HG03342 (cell line): Measurements from ENCODE around the gene CTTNBP2.

Experiments
- ATAC-seq: cut with Tn5 transposase; IDR thresholded peaks from one replicate; pipeline ENCODE4 v1.9.1; 2021; ENCODE audit warnings: mild to moderate bottlenecking, moderate library complexity; ENCODE audit not compliant: unreplicated experiment

CTTNBP2 gene

GRCh38 chr7:117872561-117873309 is 506 bp downstream of the CTTNBP2 start:
- no peak for ATAC-seq

- ATAC-seq: no peak
Measured at GRCh38 chr7:117871778-117872538, 1.3 kb downstream of the CTTNBP2 start.

GRCh38 chr7:117871401-117871777 is 1.9 kb downstream of the CTTNBP2 start:
- no peak for ATAC-seq

GRCh38 chr7:117870448-117871130 is 2.7 kb downstream of the CTTNBP2 start:
- ATAC-seq: no peak

- no peak for ATAC-seq
Measured at GRCh38 chr7:117869374-117869773, 3.9 kb downstream of the CTTNBP2 start.

- no peak for ATAC-seq
Measured at GRCh38 chr7:117863618-117864017, 9.6 kb downstream of the CTTNBP2 start.

GRCh38 chr7:117862378-117862777 is 10.9 kb downstream of the CTTNBP2 start:
- no peak for ATAC-seq

- ATAC-seq: no peak
Measured at GRCh38 chr7:117859246-117859812, 13.9 kb downstream of the CTTNBP2 start.

- ATAC-seq: no peak
Measured at GRCh38 chr7:117858712-117859111, 14.5 kb downstream of the CTTNBP2 start.

GRCh38 chr7:117857718-117858117 is 15.5 kb downstream of the CTTNBP2 start:
- ATAC-seq: no peak

- ATAC-seq: no peak
Measured at GRCh38 chr7:117856196-117856595, 17.0 kb downstream of the CTTNBP2 start.

- ATAC-seq: no peak
Measured at GRCh38 chr7:117854186-117854585, 19.1 kb downstream of the CTTNBP2 start.

GRCh38 chr7:117848941-117849340 is 24.3 kb downstream of the CTTNBP2 start:
- ATAC-seq: no peak

- ATAC-seq: no peak
Measured at GRCh38 chr7:117844678-117845077, 28.6 kb downstream of the CTTNBP2 start.

- ATAC-seq: no peak
Measured at GRCh38 chr7:117841611-117842010, 31.6 kb downstream of the CTTNBP2 start.

- ATAC-seq: no peak
Measured at GRCh38 chr7:117841011-117841410, 32.2 kb downstream of the CTTNBP2 start.

GRCh38 chr7:117839507-117839906 is 33.7 kb downstream of the CTTNBP2 start:
- ATAC-seq: peak; percentile 42

- ATAC-seq: peak; percentile 90
Measured at GRCh38 chr7:117837841-117838240, 35.4 kb downstream of the CTTNBP2 start.

- ATAC-seq: no peak
Measured at GRCh38 chr7:117835016-117835664, 38.1 kb downstream of the CTTNBP2 start.

- ATAC-seq: no peak
Measured at GRCh38 chr7:117830422-117830954, 42.8 kb downstream of the CTTNBP2 start.
